Activated T-helper 1 cell treated with anti-CD3 and anti-CD28 coated beads, Interleukin-12 subunit alpha, Interleukin-12 subunit beta, Interleukin-2, Interleukin-4 antibody, amounts not matched to agents 30 ng/mL and 10 ng/mL and 1 ng/mL, durations not matched to agents 14 hours and 24 hours and 36 hours (primary cell): Measurements from ENCODE around the gene RARRES1. TPM values are rescaled to one million over a fixed set of nuclear protein-coding genes. Genes with fewer than 3 reads are reported as not detected.
"Not testable (repeated sequence)": the region's sequence is repeated elsewhere in the genome, so short reads cannot be mapped to it uniquely, and the experiment has no call there.

Experiments
- DNase-seq: peaks from one replicate; pipeline ENCODE4 v3.0.0; 2021; ENCODE audit warnings: low spot score
- H3K27ac Mint-ChIP-seq: one replicate; pipeline ENCODE4 v1.8.0; 2021; ENCODE audit warnings: mild to moderate bottlenecking, mixed read lengths
- H3K27me3 Mint-ChIP-seq: one replicate; pipeline ENCODE4 v1.8.0; 2022; ENCODE audit warnings: mild to moderate bottlenecking, moderate library complexity, mixed read lengths; ENCODE audit not compliant: insufficient read depth
- H3K36me3 Mint-ChIP-seq: one replicate; pipeline ENCODE4 v1.8.0; 2021; ENCODE audit warnings: low read depth, mixed read lengths
- H3K4me1 Mint-ChIP-seq: one replicate; pipeline ENCODE4 v1.8.0; 2021; ENCODE audit warnings: low read depth, mixed read lengths
- H3K4me3 Mint-ChIP-seq: one replicate; pipeline ENCODE4 v1.8.0; 2021; ENCODE audit warnings: mild to moderate bottlenecking, moderate library complexity, mixed read lengths
- H3K9me3 Mint-ChIP-seq: one replicate; pipeline ENCODE4 v1.8.0; 2021; ENCODE audit warnings: mixed read lengths
- intact Hi-C: fragments of 100-400 bp; cut with micrococcal nuclease; formaldehyde crosslinking; loops from one replicate; pipeline ENCODE4 v1.15.1; 2024
- total RNA-seq: library from RNA; stranded (reverse); gene quantifications from 2 replicates; pipeline ENCODE4 v1.2.3, GENCODE V29; 2022

The RARRES1 gene
- total RNA-seq, 1 donor from 2014 or later: not detected

GRCh38 chr3:158718490-158719170, 13.6 kb downstream of the RARRES1 start:
- Mint-ChIP-seq H3K4me1 (peaks cover 29% of the 10 kb centered on the region), H3K36me3 (peaks cover 17% of the 10 kb centered on the region), H3K4me3 (no peak overlapping the region), H3K9me3 (no peaks in the 10 kb centered on the region), H3K27me3 (no peaks in the 10 kb centered on the region), H3K27ac (no peak overlapping the region)
- intact Hi-C loops: no loop called here
- DNase-seq: no peak

GRCh38 chr3:158717576-158717975, 14.7 kb downstream of the RARRES1 start:
- Mint-ChIP-seq H3K4me3 (no peak overlapping the region), H3K4me1 (peaks cover 30% of the 10 kb centered on the region), H3K27me3 (no peaks in the 10 kb centered on the region), H3K27ac (no peak overlapping the region), H3K9me3 (no peaks in the 10 kb centered on the region), H3K36me3 (peaks cover 22% of the 10 kb centered on the region)
- intact Hi-C loops: no loop called here
- DNase-seq: no peak

GRCh38 chr3:158713094-158713499, 19.2 kb downstream of the RARRES1 start:
- H3K9me3 Mint-ChIP-seq: no peaks in the 10 kb centered on the region
- H3K27ac Mint-ChIP-seq: no peak overlapping the region
- H3K27me3 Mint-ChIP-seq: no peaks in the 10 kb centered on the region
- no peak overlapping the region for H3K4me3 Mint-ChIP-seq
- intact Hi-C loops: no loop called here
- no peak for DNase-seq
- peaks cover 36% of the 10 kb centered on the region for H3K36me3 Mint-ChIP-seq
- H3K4me1 Mint-ChIP-seq: peaks cover 35% of the 10 kb centered on the region

- no peaks in the 10 kb centered on the region for H3K27me3 Mint-ChIP-seq
- H3K36me3 Mint-ChIP-seq: peaks cover 37% of the 10 kb centered on the region
- intact Hi-C loops: no loop called here
- no peak for DNase-seq
- H3K4me3 Mint-ChIP-seq: no peak overlapping the region
- H3K9me3 Mint-ChIP-seq: no peaks in the 10 kb centered on the region
- peaks cover 35% of the 10 kb centered on the region for H3K4me1 Mint-ChIP-seq
- H3K27ac Mint-ChIP-seq: no peak overlapping the region
Measured at GRCh38 chr3:158712443-158712842, 19.8 kb downstream of the RARRES1 start.

- intact Hi-C loops: no loop called here
- Mint-ChIP-seq H3K4me3 (no peak overlapping the region), H3K36me3 (peaks cover 41% of the 10 kb centered on the region), H3K27ac (no peak overlapping the region), H3K4me1 (peaks cover 35% of the 10 kb centered on the region), H3K27me3 (no peaks in the 10 kb centered on the region), H3K9me3 (no peaks in the 10 kb centered on the region)
- no peak for DNase-seq
Measured at GRCh38 chr3:158711886-158712285, 20.4 kb downstream of the RARRES1 start.

GRCh38 chr3:158710601-158711000, 21.7 kb downstream of the RARRES1 start:
- Mint-ChIP-seq H3K9me3 (no peaks in the 10 kb centered on the region), H3K27me3 (no peaks in the 10 kb centered on the region)
- intact Hi-C loops: no loop called here

GRCh38 chr3:158709666-158710083, 22.6 kb downstream of the RARRES1 start:
- Mint-ChIP-seq H3K9me3 (no peaks in the 10 kb centered on the region), H3K4me3 (no peak overlapping the region), H3K27me3 (no peaks in the 10 kb centered on the region), H3K4me1 (peaks cover 35% of the 10 kb centered on the region), H3K36me3 (peaks cover 47% of the 10 kb centered on the region), H3K27ac (no peak overlapping the region)
- no peak for DNase-seq
- intact Hi-C loops: no loop called here

More at GRCh38 chr3:158710601-158711000, 21.7 kb downstream of the RARRES1 start:
- peaks cover 46% of the 10 kb centered on the region for H3K36me3 Mint-ChIP-seq
- no peak for DNase-seq
- peaks cover 35% of the 10 kb centered on the region for H3K4me1 Mint-ChIP-seq
- H3K4me3 Mint-ChIP-seq: no peak overlapping the region
- no peak overlapping the region for H3K27ac Mint-ChIP-seq

- H3K4me3 Mint-ChIP-seq: no peak overlapping the region
- no peaks in the 10 kb centered on the region for H3K9me3 Mint-ChIP-seq
- H3K27me3 Mint-ChIP-seq: no peaks in the 10 kb centered on the region
- DNase-seq: no peak
- no peak overlapping the region for H3K27ac Mint-ChIP-seq
- H3K4me1 Mint-ChIP-seq: peaks cover 17% of the 10 kb centered on the region
- intact Hi-C loops: no loop called here
- H3K36me3 Mint-ChIP-seq: peaks cover 23% of the 10 kb centered on the region
Measured at GRCh38 chr3:158703566-158703965, 28.7 kb downstream of the RARRES1 start.

- Mint-ChIP-seq H3K36me3 (peaks cover 18% of the 10 kb centered on the region), H3K4me3 (no peak overlapping the region), H3K4me1 (peaks cover 17% of the 10 kb centered on the region), H3K27me3 (no peaks in the 10 kb centered on the region), H3K27ac (no peak overlapping the region), H3K9me3 (no peaks in the 10 kb centered on the region)
- intact Hi-C loops: no loop called here
- no peak for DNase-seq
Measured at GRCh38 chr3:158702815-158703481, 29.3 kb downstream of the RARRES1 start.

- Mint-ChIP-seq H3K27me3 (no peaks in the 10 kb centered on the region), H3K9me3 (no peaks in the 10 kb centered on the region), H3K4me1 (peaks cover 17% of the 10 kb centered on the region), H3K36me3 (peaks cover 14% of the 10 kb centered on the region), H3K4me3 (no peak overlapping the region), H3K27ac (no peak overlapping the region)
- intact Hi-C loops: no loop called here
- DNase-seq: no peak
Measured at GRCh38 chr3:158701420-158702065, 30.7 kb downstream of the RARRES1 start.

GRCh38 chr3:158700559-158700958, 31.7 kb downstream of the RARRES1 start:
- Mint-ChIP-seq H3K4me3 (no peak overlapping the region), H3K27ac (no peak overlapping the region), H3K36me3 (peaks cover 13% of the 10 kb centered on the region), H3K27me3 (no peaks in the 10 kb centered on the region), H3K9me3 (no peaks in the 10 kb centered on the region), H3K4me1 (peaks cover 17% of the 10 kb centered on the region)
- intact Hi-C loops: no loop called here
- no peak for DNase-seq

GRCh38 chr3:158696618-158697017, 35.6 kb downstream of the RARRES1 start:
- no peaks in the 10 kb centered on the region for H3K27me3 Mint-ChIP-seq
- H3K4me1 Mint-ChIP-seq: no peaks in the 10 kb centered on the region
- intact Hi-C loops: no loop called here
- DNase-seq: no peak
- peaks cover 24% of the 10 kb centered on the region for H3K36me3 Mint-ChIP-seq
- no peak overlapping the region for H3K4me3 Mint-ChIP-seq
- H3K27ac Mint-ChIP-seq: no peak overlapping the region
- H3K9me3 Mint-ChIP-seq: peaks cover 4% of the 10 kb centered on the region

GRCh38 chr3:158693866-158694456, 38.3 kb downstream of the RARRES1 start:
- H3K4me1 Mint-ChIP-seq, H3K9me3 Mint-ChIP-seq, H3K4me3 Mint-ChIP-seq, H3K27me3 Mint-ChIP-seq, intact Hi-C loops, DNase-seq, H3K27ac Mint-ChIP-seq: not testable (repeated sequence)
- peaks cover 30% of the 10 kb centered on the region for H3K36me3 Mint-ChIP-seq
